ENCODE results near the gene GPC6. TPM values are rescaled to one million over a fixed set of nuclear protein-coding genes. Genes with fewer than 3 reads are reported as not detected.

GPC6 gene
- total RNA-seq, 1 donor from 2014 or later, result 18.7 TPM

DNA sequence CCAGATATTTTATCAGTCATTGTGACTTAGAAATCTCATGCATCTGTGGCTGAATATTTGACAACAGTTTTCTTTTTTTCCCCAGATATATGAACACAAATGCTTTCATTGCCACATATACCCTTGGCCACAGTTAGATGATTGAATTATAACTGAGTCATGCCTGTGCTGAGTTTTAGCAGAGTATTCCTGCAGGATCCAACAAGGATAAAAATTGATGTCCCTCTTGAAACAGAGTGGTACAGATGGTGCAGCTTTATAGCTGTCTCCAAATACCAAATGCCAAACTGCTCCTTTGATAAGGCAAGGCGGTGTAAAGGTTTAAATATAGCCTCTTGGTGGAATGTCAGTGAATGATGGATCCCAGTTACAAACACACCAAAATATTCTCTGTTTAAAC lies 428.5 kb downstream of the GPC6 start:
- no peak overlapping the region for H3K4me3 ChIP-seq (ENCODE audit: low read depth, low read length)
- DNase-seq (ENCODE audit: low read depth), result no peak
- TF ChIP-seq, protein P1, sequence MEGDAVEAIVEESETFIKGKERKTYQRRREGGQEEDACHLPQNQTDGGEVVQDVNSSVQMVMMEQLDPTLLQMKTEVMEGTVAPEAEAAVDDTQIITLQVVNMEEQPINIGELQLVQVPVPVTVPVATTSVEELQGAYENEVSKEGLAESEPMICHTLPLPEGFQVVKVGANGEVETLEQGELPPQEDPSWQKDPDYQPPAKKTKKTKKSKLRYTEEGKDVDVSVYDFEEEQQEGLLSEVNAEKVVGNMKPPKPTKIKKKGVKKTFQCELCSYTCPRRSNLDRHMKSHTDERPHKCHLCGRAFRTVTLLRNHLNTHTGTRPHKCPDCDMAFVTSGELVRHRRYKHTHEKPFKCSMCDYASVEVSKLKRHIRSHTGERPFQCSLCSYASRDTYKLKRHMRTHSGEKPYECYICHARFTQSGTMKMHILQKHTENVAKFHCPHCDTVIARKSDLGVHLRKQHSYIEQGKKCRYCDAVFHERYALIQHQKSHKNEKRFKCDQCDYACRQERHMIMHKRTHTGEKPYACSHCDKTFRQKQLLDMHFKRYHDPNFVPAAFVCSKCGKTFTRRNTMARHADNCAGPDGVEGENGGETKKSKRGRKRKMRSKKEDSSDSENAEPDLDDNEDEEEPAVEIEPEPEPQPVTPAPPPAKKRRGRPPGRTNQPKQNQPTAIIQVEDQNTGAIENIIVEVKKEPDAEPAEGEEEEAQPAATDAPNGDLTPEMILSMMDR (conservative IDR thresholded peaks at IDR 0.05; ENCODE audit: low read depth, low read length), result no peak

DNA sequence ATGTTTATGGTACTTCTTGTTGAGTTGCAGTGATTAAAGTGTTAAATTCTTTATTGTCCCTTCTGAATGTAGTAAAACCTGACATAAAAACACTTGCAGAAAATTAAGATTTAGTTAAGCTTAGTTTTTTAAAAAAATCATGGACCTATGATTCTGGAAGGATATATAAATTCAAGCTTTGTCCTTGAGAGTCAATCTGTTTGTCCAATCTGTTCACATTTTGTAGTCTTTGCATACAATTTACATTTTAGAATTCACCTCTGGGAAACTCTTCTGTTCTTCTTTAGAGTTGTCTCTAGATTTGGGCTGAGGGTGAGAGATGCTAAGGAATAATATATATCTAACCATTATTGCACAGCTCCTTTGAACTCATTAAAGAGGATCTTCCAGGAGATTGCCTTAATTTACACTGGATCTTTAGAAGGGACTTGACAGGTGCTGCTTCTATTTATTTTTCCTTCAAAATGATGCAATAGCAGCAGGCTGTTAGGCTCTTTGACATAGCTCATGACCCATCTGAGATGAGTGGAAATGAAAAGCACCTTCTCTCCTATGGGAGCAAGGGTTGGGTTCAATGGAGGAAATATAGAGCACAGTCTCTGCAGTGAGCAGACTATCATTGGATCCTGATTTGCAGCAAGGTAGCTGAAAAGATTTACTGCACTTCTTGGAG lies 433.9 kb downstream of the GPC6 start:
- TF ChIP-seq, protein P1 (conservative IDR thresholded peaks at IDR 0.05; ENCODE audit: low read depth, low read length), result no peak
- no peak for DNase-seq (ENCODE audit: low read depth)
- no peak overlapping the region for H3K4me3 ChIP-seq (ENCODE audit: low read depth, low read length)

DNA sequence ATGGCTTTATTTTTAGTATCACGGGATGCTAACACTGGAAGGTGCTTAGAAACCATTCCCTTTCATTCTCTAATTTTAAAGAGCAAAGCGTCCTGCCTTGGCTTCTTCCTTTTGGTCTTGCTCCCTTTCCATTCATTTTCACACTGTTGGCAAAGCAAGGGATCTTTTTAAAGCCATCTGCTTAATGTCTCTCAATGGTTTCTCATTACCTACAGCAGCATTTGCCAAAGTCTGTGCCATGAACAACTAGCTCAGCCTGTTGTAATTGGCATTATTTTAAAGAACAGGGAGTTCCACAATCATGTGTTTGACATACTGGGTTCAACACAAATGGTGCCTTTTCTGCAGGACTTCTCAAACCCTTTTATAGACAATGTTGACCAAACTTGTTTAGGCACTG lies 444.3 kb downstream of the GPC6 start:
- no peak overlapping the region for H3K4me3 ChIP-seq (ENCODE audit: low read depth, low read length)
- DNase-seq (ENCODE audit: low read depth), result no peak
- TF ChIP-seq, protein P1 (conservative IDR thresholded peaks at IDR 0.05; ENCODE audit: low read depth, low read length), result no peak

DNA sequence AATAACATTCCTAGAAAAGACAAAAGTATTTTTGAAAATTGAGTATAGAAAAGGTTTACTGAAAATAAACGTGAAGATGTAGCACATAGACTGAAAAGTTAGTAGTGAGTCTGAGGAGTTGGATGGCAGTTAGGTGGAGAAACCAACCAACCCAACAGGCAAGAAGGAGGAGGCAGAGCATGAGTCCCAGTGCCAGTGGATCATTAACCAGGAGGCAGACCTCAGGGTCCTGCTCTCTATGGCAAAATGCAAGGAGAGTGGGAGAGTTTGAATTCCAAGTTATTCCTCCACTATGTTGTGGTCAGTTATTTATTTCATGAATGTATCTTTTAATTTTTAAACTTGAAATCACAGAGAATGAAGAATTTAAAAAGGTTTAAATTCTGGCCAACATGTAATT lies 446.4 kb downstream of the GPC6 start:
- no peak for DNase-seq (ENCODE audit: low read depth)
- TF ChIP-seq, protein P1 (conservative IDR thresholded peaks at IDR 0.05; ENCODE audit: low read depth, low read length), result no peak
- no peak overlapping the region for H3K4me3 ChIP-seq (ENCODE audit: low read depth, low read length)

DNA sequence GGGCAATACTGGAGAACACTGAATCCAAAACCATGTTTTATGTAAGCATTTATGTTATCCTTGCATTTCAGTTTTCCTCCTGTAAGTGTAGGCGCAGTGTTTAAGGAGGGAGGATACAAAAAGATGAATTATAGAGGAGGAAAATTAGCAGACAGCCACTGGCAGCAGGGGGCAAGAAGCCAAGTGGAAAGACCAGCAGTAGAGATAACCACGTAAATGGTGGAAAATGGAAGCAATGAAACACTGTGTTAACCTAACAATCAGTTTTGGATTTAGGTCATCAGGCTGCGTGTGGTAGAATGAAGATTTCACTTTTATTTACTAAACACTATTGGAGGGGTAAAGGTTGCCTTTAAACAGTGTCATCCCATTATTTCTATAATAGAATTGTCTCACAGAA lies 447.3 kb downstream of the GPC6 start:
- TF ChIP-seq, protein P1 (conservative IDR thresholded peaks at IDR 0.05; ENCODE audit: low read depth, low read length), result no peak
- no peak for DNase-seq (ENCODE audit: low read depth)
- no peak overlapping the region for H3K4me3 ChIP-seq (ENCODE audit: low read depth, low read length)

DNA sequence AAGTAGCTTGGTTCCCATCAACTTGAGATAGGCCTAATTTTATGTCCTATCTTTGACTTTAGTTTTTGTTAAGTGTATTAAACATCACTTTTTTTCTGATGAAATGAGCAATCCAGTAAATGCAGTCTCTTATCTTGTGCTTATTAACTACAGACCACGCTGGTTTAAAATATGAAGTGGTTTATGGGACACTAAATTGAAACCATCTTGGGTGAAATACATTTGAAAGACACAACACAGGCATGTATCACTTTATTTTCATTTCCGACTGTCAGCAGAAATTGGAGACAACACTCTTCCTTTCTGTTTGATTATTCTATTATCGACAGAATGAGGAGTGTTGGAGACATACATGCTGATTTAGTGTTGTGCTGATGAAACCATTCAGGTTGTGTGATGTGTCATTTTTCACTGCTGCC lies 447.7 kb downstream of the GPC6 start:
- no peak for DNase-seq (ENCODE audit: low read depth)
- no peak overlapping the region for H3K4me3 ChIP-seq (ENCODE audit: low read depth, low read length)
- TF ChIP-seq, protein P1 (conservative IDR thresholded peaks at IDR 0.05; ENCODE audit: low read depth, low read length), result no peak

DNA sequence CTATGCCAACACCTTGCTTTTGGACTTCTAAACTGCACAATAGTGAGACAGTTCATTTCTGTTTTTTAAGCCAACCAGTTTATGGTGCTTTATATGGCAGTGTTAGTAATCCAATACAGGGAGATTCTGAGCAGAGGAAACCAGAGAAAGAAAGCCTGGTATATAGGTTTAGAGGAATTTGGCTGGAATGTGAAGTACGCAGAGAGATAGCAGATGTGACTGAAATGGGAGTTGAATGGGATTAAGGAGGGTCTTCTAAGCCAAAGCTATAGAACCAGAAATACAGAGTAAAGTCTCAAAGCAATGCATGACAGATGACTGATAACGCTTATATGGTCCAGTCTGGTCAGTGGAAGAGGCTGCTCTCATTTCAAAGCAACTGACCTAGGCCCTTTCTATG lies 453.7 kb downstream of the GPC6 start:
- TF ChIP-seq, protein P1 (conservative IDR thresholded peaks at IDR 0.05; ENCODE audit: low read depth, low read length), result no peak
- H3K4me3 ChIP-seq (ENCODE audit: low read depth, low read length), result no peak overlapping the region
- DNase-seq (ENCODE audit: low read depth), result no peak

Data from epithelial cell of proximal tubule (primary cell).